GM21390 (cell line): ENCODE data around the gene KCNH1.

Experiments used
- ATAC-seq: cut with Tn5 transposase; IDR thresholded peaks from one replicate; pipeline ENCODE4 v1.9.1; 2021; ENCODE audit not compliant: unreplicated experiment

Gene KCNH1

GRCh38 chr1:210769473-210769872 is 364.5 kb downstream of the KCNH1 start:
- no peak for ATAC-seq

GRCh38 chr1:210764536-210764935 is 369.4 kb downstream of the KCNH1 start:
- ATAC-seq = no peak

GRCh38 chr1:210758761-210759160 is 375.2 kb downstream of the KCNH1 start:
- no peak for ATAC-seq

- no peak for ATAC-seq
These were observed 375.7 kb downstream of the KCNH1 start for GRCh38 chr1:210758261-210758660.

- no peak for ATAC-seq
These were observed 376.3 kb downstream of the KCNH1 start for GRCh38 chr1:210757677-210758076.

- no peak for ATAC-seq
These were observed 377.8 kb downstream of the KCNH1 start for GRCh38 chr1:210755991-210756659.

- ATAC-seq = no peak
These were observed 378.9 kb downstream of the KCNH1 start for GRCh38 chr1:210754878-210755665.

GRCh38 chr1:210751911-210752310 is 382.0 kb downstream of the KCNH1 start:
- no peak for ATAC-seq

GRCh38 chr1:210750468-210750867 is 383.5 kb downstream of the KCNH1 start:
- ATAC-seq = no peak

GRCh38 chr1:210748796-210749195 is 385.2 kb downstream of the KCNH1 start:
- ATAC-seq = no peak

GRCh38 chr1:210747890-210748289 is 386.1 kb downstream of the KCNH1 start:
- ATAC-seq = no peak

- ATAC-seq = no peak
These were observed 386.8 kb downstream of the KCNH1 start for GRCh38 chr1:210747112-210747511.

- no peak for ATAC-seq
These were observed 387.8 kb downstream of the KCNH1 start for GRCh38 chr1:210746024-210746731.

- ATAC-seq = no peak
These were observed 390.9 kb downstream of the KCNH1 start for GRCh38 chr1:210743038-210743437.

- no peak for ATAC-seq
These were observed 392.4 kb downstream of the KCNH1 start for GRCh38 chr1:210741564-210741963.

- ATAC-seq = no peak
These were observed 394.3 kb downstream of the KCNH1 start for GRCh38 chr1:210739627-210740026.

GRCh38 chr1:210738256-210738655 is 395.7 kb downstream of the KCNH1 start:
- no peak for ATAC-seq

- no peak for ATAC-seq
These were observed 397.2 kb downstream of the KCNH1 start for GRCh38 chr1:210736713-210737112.

- ATAC-seq = no peak
These were observed 402.4 kb downstream of the KCNH1 start for GRCh38 chr1:210731597-210731996.

GRCh38 chr1:210731193-210731592 is 402.8 kb downstream of the KCNH1 start:
- no peak for ATAC-seq

GRCh38 chr1:210730023-210730422 is 403.9 kb downstream of the KCNH1 start:
- no peak for ATAC-seq
